NCI-H345 treated with DMSO at 0.1 percent for 48 hours (cell line): ENCODE results near the gene NFU1.
"Not testable (repeated sequence)": the region's sequence is repeated elsewhere in the genome, so short reads cannot be mapped to it uniquely, and the experiment has no call there.

Experiments used
- DNase-seq: peaks from one replicate; lab custom pipeline; 2025; ENCODE audit not compliant: unreplicated experiment; lab: John Stamatoyannopoulos, UW

The NFU1 gene

GRCh38 chr2:69452687-69453086, 15.5 kb upstream of the NFU1 start:
- DNase-seq: no peak

DNA sequence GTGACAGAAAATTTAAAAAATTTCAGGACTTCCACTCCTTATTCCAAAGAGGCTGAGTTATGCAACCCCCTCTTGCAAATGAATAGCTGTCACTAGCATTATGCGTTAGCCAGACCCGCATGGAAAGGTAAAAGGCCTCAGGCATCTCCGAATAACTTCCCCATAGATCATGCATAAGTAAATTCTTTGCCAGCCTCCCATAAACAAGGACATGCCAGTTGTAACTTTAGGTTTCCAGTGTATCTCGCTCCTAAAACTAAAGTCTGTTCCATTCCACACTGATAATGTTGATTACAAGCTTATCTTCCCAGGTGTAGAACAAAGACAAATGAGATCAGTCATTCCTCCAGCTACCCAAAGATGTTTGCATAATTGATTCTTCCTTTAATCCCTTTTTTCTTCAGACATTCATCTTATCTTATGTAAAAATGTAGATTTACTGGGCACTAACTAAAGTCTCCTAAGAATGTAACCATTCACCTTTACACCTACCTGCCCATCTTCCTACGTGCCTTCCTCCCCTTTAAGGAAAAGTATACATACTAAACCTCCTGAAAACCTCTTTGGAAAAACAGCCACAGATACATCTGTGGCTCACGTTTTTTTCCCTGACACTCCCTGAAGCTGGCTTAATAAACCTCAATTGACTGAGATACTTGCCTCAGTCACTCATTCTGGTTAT, 13.6 kb upstream of the NFU1 start:
- no peak for DNase-seq

DNA sequence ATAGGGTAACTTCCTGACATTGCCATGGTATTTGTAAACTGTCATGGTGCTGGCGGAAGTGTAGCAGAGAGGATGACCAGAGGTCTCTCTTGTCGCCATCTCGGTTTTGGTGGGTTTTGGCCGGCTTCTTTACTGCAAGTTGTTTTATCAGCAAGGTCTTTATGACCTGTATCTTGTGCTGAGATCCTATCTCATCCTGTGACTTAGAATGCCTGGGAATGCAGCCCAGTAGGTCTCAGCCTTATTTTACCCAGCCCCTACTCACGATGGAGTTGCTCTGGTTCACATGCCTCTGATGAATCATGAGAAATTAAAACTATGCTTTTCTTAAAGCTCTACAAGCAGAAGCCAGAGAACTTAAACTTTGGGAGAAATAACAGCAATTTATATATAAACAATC, 12.7 kb upstream of the NFU1 start:
- no peak for DNase-seq

DNA sequence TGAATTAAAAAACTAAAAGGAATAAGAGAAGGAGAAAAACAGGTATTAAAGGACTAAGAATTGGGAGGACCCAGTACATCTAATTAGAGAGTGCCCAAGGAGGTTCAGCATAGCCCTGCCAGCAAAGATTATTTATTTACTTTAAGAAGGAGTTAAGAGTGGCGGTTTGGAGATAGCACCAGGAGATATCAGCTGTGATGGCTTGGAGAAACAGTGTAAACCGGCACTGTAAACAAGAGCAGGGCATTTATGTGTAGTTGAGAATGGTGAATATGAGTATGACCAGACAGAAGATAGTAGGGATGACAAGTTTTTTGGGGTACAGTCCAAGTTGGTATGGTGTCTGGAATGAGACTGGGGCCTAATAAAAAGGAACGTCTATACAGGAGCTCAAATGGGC, 6.4 kb upstream of the NFU1 start:
- not testable (repeated sequence) for DNase-seq

- DNase-seq: not testable (repeated sequence)
Observed at GRCh38 chr2:69439499-69439898, 2.3 kb upstream of the NFU1 start.

DNA sequence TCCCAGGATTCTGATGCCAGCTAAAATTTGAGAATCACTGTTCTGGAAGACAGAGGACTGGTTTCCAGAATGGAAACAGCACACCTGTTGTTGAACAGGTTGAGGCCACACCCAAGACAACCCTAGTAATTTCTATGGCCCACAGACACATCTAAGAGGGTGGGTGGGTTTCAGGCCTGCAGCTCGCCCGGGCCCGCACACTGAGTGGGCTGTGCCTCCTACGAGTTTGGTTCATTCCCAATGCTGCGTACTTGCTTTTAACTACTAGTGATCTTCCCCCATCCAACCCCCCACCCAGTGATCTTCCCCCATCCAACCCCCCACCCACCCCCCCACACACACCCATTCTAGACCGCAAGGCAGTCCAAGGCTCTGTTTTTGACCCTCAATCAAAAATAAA, 1.3 kb upstream of the NFU1 start:
- DNase-seq: no peak

- no peak for DNase-seq
Observed at GRCh38 chr2:69437751-69438154, 518 bp upstream of the NFU1 start.

- DNase-seq: no peak
Observed at GRCh38 chr2:69436596-69436937, 668 bp downstream of the NFU1 start.

GRCh38 chr2:69434753-69435152, 2.5 kb downstream of the NFU1 start:
- DNase-seq: no peak

- no peak for DNase-seq
Observed at GRCh38 chr2:69429491-69430183, 7.6 kb downstream of the NFU1 start.

- no peak for DNase-seq
Observed at GRCh38 chr2:69428981-69429380, 8.3 kb downstream of the NFU1 start.

- DNase-seq: no peak
Observed at GRCh38 chr2:69424419-69424818, 12.8 kb downstream of the NFU1 start.

DNA sequence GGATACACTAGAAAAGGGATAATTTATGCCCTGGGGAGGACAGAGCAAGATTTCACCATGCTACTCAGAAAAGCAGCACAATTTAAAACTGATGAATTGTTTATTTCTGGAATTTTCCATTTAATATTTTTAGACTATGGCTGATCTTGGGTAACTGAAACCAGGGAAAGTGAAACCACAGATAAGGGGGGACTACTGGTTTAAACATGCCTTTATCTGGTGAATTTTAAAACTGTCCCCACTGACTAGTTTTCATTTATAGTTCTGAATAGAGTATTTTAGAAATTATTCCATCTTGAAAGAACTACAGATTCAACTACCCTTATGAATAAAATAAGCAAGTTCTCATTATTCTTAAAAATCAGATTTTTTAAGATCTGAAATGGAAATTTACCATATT, 15.0 kb downstream of the NFU1 start:
- DNase-seq: no peak

GRCh38 chr2:69419111-69419510, 18.1 kb downstream of the NFU1 start:
- not testable (repeated sequence) for DNase-seq

DNA sequence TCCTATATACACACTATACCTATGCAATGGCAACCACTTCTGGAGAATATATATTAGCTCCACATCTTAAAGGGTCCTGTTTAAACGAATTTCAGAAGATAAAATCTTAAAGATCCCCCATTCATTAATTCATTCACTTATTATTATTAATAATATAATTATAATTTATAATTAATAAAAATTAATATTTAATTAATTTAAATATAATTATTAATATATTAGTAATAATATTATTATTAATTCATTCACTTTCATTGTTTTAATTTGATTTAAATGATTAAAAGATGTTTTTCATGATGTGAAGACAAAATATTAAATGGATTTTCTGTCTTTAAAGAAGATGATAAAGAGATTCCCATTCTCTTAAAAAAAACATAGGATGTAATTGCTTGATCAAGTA, 21.1 kb downstream of the NFU1 start:
- no peak for DNase-seq

DNA sequence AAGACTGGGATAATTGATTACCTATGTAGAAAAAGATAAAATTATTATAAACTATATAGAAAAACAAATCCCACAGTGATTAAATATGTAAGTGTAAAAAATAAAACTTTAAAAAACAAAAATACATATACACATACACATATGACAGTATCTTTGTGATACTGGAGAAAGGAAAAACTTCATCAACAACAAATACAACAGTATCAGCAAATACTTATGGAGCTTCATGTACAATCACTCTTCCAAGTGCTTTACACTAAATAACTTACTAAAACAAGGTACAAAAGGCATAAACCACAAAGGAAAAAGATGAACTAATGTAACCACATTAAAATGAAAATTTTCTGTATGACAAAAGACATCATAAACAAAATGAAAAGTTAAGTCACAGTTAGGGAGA, 26.1 kb downstream of the NFU1 start:
- DNase-seq: no peak

DNA sequence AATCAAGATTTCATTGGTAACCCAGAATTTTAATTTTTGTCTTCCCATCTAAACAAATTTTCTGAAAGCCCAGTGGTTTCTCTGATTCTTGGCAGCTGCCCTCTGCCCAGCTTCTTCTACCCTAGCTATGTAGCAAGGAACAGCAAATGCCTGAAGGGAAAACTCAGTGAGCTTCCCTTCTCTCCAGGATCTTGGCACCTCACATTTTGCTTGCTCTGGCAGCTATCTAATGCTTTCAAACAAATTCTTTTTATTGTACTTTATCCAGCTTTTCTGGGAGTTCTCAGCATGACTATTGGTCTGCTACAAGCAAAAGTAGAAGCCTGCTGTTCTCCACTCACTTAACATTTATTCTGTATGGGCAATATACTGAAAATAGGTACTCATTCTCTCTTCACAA, 31.9 kb downstream of the NFU1 start:
- no peak for DNase-seq

DNA sequence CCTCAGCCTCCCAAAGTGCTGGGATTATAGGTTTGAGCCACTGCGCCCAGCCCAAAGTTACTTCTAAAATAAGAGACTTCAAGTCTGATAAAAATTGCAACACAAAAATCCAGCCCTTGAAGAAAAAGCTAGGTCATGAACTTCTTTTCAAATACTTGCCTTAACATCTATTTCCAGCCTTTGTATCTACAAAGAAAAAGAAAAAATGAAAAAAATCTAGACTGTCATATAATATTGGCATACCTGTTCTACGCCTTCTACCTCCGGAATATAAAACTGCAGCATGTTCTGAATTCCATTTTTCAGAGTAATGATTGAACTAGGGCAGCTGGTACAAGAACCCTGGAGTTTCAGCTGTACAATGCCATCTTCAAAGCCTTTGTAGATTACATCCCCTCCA, 37.1 kb downstream of the NFU1 start:
- no peak for DNase-seq

DNA sequence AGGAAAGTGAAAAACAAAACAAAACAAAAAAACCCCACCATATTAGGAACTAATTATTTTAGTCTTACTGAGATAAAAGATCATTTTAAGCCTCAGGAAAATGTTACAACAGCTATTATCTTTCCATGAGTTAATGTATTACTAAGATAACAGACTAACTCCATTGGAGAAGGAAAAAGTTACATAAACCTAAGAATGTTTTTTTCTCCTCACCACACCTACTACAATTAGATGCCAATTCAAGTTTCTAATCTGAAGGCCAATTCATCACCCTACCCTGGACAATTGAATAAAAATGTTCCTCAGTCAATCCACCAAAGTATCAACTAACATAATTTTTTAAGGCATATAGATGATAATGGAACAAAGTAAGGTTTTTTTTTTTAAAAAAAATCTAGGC, 40.0 kb downstream of the NFU1 start:
- DNase-seq: no peak

- no peak for DNase-seq
Observed at GRCh38 chr2:69395866-69396265, 41.4 kb downstream of the NFU1 start.

DNA sequence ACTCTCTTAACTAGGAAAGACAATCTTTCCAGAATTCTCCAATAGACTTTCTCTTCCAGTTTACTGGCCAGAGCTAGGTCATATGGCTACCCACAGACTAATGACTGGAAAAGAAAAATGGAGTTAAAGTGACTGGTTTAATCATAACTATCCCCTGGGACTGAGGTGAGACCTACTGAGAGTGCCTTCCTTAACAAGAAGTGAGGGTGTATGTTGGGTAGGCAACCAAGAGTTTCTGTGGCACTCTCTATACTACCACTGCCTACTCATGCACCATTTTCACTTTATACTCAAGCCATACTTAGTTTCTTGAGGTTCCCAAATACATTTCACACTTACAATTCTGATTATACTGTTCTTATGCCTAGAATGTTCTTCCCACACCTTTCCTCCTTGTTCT, 43.3 kb downstream of the NFU1 start:
- no peak for DNase-seq

DNA sequence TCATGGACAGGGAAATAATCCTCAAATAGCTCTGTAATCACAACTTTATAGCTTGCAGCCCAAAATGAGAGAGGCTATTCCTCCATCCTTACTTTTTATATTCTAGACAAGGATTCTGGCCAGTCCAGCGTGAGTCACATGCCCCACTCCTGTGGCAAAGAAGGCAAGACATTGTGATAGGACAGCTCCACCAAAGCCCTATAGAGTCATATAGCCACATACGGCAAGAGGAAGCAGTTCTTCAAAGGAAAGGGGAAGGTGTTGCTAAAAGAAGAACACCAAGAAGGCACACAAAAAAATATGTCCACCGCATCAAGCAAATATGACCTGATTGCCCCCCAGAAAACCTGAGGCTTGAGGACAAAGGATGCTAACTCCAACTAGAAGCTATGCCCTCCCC, 46.8 kb downstream of the NFU1 start:
- DNase-seq: no peak

DNA sequence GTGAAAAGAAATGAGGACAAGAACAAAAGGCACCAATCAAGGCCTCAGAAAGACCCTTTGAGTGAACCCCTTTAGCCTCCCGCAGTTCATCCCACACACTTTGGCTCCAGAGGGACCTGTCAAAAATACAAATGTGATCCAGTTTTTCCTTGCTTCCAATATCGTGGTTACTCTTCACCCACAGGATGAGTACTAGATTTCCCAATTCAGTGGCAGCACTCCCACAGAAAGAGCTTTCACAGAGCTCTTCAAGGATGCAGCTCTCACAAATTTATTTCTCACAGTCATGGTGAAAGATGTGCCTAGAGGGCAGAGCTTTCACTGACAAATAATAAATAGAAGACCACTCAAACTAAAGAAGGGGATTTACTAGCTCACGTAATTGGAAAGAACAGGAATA, 47.2 kb downstream of the NFU1 start:
- DNase-seq: no peak
